ENCODE data around the gene TRMT11.

GRCh38 chr6:125955973-125956372 lies 30.4 kb upstream of the TRMT11 start:
- TF ChIP-seq, protein P1, sequence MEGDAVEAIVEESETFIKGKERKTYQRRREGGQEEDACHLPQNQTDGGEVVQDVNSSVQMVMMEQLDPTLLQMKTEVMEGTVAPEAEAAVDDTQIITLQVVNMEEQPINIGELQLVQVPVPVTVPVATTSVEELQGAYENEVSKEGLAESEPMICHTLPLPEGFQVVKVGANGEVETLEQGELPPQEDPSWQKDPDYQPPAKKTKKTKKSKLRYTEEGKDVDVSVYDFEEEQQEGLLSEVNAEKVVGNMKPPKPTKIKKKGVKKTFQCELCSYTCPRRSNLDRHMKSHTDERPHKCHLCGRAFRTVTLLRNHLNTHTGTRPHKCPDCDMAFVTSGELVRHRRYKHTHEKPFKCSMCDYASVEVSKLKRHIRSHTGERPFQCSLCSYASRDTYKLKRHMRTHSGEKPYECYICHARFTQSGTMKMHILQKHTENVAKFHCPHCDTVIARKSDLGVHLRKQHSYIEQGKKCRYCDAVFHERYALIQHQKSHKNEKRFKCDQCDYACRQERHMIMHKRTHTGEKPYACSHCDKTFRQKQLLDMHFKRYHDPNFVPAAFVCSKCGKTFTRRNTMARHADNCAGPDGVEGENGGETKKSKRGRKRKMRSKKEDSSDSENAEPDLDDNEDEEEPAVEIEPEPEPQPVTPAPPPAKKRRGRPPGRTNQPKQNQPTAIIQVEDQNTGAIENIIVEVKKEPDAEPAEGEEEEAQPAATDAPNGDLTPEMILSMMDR (IDR thresholded peaks at IDR 0.05) = no peak
- no peak for TF ChIP-seq POLR2A (IDR thresholded peaks at IDR 0.05)

Measured in thyroid gland (tissue), 4 donors.